NCI-H1436 treated with DMSO at 0.1 percent for 48 hours (cell line): ENCODE measurements around the gene DIPK1A.
"Not testable (repeated sequence)": the region's sequence is repeated elsewhere in the genome, so short reads cannot be mapped to it uniquely, and the experiment has no call there.

Experiments
- DNase-seq: peaks from one replicate; lab custom pipeline; 2025; lab: John Stamatoyannopoulos, UW

Gene DIPK1A

GRCh38 chr1:92916899-92917298 is 44.4 kb downstream of the DIPK1A start:
- DNase-seq: no peak

DNA sequence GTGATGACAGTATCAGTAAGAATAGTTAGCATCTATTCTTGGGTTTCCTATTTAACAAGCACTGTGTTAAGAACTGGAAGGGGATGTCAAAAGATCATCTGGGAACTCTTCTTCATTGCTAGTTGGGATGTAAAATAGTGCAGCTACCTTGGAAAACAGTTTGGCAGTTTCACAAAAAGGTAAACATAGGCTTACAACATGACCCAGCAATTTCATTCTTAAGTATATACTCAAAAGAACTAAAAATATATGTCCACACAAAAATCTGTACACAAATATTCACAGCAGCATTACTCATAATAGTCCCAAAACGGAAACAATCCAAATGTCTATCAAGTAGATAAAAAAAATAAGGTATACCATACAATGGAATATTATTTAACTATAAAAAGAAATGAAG is 45.7 kb downstream of the DIPK1A start:
- DNase-seq: no peak

- no peak for DNase-seq
Measured at GRCh38 chr1:92913093-92913819, 48.0 kb downstream of the DIPK1A start.

GRCh38 chr1:92910081-92910480 is 51.2 kb downstream of the DIPK1A start:
- no peak for DNase-seq

GRCh38 chr1:92909321-92909720 is 51.9 kb downstream of the DIPK1A start:
- no peak for DNase-seq

DNA sequence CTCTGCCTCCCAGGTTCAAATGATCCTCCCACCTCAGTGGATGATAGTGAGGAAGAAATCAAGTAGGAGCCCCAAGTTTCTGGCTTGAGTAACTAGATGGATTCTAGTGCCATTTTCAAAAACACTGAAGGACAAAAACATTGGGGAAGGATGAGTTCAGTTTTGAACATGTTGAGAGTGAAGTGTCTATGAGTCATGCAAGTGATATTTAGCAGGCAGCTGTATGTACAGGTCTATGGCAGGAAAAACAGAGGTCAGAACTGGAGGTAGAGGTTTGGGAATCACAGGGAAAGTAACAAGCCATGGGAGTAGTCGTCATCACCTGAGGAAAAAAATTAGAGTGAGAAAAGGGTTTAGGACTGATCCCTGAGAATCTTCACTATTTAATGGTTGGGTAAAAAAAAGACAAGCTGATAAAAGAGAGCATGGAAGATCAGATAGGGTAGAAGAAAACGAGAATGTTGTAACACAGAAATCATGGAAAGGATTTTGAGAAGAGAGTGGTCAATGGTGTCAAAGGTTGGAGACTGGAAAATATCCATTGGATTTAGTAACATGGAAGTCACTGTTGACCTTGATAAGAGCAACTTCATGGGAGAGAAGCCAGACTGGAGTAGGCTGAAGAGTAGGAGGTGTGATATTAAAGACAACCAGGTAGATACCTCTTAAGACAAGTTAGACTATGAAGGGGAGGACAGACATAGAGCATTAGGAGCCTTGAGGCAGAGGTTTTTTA is 53.1 kb downstream of the DIPK1A start:
- no peak for DNase-seq

DNA sequence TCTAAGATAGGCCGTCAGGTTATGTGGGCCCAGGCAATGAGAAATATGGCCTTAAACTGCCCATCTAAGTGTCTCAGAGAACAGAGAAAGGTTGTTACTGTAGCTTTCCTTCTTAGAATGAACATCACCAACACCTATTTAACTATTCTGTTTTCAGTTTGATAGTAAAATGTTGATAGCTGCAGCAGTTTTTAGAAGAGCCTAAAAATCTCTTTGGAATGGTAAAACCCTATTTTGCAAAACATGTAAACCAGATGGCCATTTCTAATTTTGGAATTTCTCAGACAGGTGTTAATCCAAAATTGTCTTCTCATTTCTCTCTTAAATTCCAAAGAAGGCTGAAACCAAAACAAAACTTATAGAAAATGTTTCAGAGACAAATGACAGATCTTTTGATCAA is 57.5 kb downstream of the DIPK1A start:
- no peak for DNase-seq

DNA sequence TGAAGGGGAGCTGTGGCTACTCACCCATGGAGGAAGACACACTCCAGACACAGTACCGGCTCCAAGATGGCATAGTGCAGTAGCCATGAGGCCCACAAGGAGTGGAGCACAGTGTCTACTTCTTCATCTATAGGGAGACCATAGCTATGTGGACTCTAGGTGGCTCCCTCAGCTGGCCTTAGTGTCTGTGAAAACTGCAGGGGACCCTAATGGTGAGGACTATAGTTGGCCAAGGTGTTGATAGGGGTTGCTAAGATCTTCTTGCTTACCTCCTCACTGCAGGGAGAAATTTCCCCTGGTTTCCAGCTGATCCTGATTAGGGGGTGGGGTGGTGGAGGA is 58.9 kb downstream of the DIPK1A start:
- no peak for DNase-seq

DNA sequence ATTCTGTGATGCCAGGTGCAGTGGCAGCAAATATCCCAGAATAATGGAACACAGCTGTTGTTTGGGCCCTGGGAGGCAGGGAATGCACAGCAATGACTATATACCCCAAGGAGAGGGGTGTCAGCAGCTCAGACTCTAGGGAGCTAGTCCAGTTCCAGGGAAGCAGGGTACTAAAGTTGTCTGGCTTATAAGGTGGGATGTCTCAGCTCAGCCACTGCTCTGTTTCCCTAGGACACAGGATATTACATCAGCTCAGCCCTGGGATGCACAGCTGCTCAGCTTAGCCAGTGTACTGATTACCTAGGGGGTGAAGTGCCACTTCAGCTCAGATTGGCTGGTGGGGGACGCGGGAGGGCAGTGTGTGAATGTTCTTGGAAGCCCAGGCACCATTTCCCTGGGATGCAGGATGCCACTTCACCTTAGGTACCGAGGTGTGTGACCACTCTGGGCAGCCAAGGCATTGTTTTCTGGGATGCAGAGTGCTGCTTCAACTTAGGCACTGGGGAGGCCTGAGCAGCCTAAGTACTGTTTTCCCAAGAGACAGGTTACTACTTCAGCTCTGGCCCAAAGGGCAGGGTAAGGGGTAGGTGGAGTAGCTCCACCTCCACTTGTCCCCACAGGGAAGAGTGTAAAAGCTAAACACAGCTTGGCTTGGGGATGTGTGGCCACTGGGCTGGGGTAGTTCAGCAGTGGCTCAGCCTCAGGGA is 59.4 kb downstream of the DIPK1A start:
- DNase-seq: no peak

- DNase-seq: no peak
Measured at GRCh38 chr1:92901126-92901525, 60.1 kb downstream of the DIPK1A start.

DNA sequence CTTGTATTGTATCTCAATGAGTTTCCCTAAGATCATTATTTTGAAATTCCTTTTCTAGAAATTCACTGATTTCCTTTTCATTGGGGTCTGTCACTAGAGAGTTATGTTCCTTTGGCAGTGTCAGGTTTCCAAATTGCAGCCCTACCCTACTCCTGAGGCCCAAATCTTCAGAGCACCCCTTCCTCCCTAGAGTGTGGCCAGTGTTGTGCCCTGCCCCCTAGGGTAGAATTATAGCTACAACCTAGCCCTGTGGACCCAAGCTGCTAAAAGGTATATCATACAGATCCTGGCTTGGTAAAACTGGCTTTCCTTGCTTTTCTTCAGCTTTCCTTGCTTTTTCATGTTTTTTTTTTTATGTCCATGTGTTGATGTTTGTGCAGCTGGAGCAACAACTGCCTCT is 60.7 kb downstream of the DIPK1A start:
- no peak for DNase-seq

GRCh38 chr1:92899780-92900179 is 61.5 kb downstream of the DIPK1A start:
- no peak for DNase-seq

GRCh38 chr1:92898053-92898452 is 63.2 kb downstream of the DIPK1A start:
- DNase-seq: not testable (repeated sequence)

DNA sequence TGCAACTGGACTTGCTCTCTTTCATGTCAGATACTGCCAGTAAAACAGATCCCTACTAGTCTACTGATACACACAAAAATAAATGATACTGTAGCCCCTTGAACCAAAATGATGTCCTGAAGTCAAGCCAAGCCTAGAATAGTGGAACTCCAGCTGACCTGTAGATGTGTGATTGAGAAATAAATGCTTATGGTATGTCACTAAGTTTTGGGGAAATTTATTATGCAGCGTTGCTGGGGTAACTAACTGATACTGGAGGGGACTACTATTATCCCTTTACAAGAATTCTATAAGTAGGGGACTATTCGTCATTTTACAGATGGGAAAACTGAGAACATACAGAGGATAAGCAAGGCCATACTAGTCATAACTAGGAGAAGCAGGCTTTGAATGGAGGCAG is 73.8 kb downstream of the DIPK1A start:
- DNase-seq: no peak

GRCh38 chr1:92886886-92887419 is 74.3 kb downstream of the DIPK1A start:
- no peak for DNase-seq

DNA sequence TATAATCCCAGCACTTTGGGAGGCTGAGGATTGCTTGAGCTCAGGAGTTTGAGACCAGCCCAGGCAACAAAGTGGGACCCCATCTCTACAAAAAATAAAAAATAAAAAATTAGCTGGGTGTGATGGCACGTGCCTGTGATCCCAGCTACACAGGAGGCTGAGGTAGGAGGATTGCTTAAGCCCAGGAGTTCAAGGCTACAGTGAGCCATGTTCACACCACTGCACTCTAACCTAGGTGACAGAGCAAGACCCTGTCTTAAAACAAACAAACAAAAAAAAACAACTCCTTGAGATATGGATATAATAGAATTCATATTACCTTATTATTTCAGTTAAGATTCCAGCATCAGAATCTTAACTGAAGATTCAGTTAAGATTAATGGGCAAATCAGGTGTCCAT is 77.1 kb downstream of the DIPK1A start:
- no peak for DNase-seq

GRCh38 chr1:92883297-92883696 is 78.0 kb downstream of the DIPK1A start:
- DNase-seq: no peak

DNA sequence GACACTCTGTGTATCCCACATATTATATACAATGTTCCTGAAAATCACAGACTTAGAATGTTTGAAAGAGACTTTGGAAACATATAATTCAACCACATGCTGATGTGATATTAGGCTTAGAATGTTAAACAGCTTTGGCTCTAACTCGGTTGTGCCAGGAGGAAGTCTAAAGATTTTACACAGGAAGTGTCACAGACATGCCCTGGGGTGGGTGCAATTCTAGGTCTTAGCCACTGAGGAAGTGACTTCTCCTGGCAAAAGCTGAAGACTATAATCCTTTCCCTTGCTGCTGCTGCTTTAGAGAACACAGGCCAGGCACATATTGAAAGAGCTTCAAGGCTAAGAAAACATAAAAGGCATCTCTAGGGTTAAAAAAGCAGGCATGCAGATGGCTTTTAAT is 78.4 kb downstream of the DIPK1A start:
- DNase-seq: no peak

- DNase-seq: no peak
Measured at GRCh38 chr1:92881391-92881790, 79.9 kb downstream of the DIPK1A start.

DNA sequence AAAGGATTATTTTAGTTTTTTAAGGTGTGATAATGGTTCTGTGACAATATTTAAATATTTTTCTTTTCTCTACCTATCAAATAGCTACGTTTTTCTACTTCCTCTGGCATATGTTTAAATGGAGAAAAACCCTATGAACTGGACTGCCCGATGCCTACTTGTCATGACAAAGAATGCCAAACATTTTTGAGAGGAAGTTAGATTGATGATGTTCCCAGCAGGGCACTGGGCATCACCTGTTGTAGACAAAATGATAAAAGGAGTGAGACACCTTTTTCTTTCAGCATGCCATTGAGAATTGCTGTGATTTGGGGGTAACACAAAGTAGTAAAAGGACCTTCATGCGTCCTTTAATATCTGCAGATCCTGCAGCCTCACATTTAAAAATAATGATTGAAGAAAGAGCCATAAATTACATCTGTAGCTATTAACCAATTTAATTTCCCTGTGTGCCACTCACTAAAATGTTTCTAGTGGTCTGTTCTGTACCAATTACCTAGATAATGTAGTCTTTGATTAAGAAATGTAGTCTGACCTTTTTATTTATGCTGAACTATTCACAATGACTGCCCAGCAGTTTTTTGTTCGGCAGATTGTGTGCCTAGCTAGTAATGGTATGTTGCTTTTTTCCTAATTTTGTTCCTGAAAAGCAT is 81.8 kb downstream of the DIPK1A start:
- DNase-seq: no peak

DNA sequence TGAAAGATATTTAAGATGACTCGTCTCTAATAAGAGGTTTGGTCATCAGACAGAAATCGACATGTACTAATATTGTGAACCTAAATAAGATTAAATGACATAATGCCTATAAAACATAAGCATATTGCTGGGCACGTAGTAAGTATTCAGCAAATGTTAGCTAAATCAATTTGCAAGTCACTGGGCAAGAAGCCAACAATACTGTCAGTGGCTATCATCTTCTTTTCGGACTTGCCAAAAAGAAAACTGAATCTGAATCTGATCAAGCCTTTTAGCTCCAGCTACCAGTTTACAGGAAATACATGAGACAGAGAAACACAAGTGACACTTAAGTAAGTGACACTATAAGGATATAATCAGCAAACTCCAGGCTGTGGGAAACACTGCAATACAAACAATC is 83.5 kb downstream of the DIPK1A start:
- DNase-seq: no peak

GRCh38 chr1:92877081-92877711 is 84.1 kb downstream of the DIPK1A start:
- no peak for DNase-seq
